Neutrophil (primary cell): ENCODE results near the gene FAF1.

ENCODE experiments used
- H3K27ac ChIP-seq: fragments of 200-600 bp; sonication (generic); 2 replicates; pipeline ENCODE4 v1.5.1; 2016; ENCODE audit warnings: mild to moderate bottlenecking, moderate library complexity
- H3K27me3 ChIP-seq: fragments of 200-600 bp; sonication (generic); 2 replicates; pipeline ENCODE4 v1.6.0; 2016; ENCODE audit warnings: mild to moderate bottlenecking
- H3K36me3 ChIP-seq: fragments of 200-600 bp; sonication (generic); 2 replicates; pipeline ENCODE4 v1.5.1; 2017
- H3K4me1 ChIP-seq, 2 experiments: fragments of 200-600 bp in 1 of 2; sonication (generic) in 1 of 2; 1 replicate in 1 of 2; 2 replicates in 1 of 2; pipeline versions ENCODE4 v1.5.1 to v1.6.1; 2013 to 2016; ENCODE audit warnings: low read depth in 1 of 2, low read length in 1 of 2, mild to moderate bottlenecking in 1 of 2, moderate library complexity in 1 of 2; ENCODE audit not compliant: control insufficient read depth in 1 of 2, insufficient read depth in 1 of 2
- H3K4me3 ChIP-seq, 2 experiments: fragments of 200-600 bp in 1 of 2; sonication (generic) in 1 of 2; 1 replicate in 1 of 2; 2 replicates in 1 of 2; pipeline ENCODE4 v1.5.1; 2013 to 2016; ENCODE audit warnings: low read depth in 1 of 2, low read length in 1 of 2, mild to moderate bottlenecking in 1 of 2, moderate library complexity in 1 of 2
- H3K9me3 ChIP-seq: fragments of 200-600 bp; sonication (generic); 2 replicates; pipeline ENCODE4 v1.5.1; 2016
- TF ChIP-seq, protein P1 (sequence below): fragments of 200-600 bp; sonication (generic); IDR thresholded peaks from 2 replicates; pipeline ENCODE4 v1.5.1; 2016; ENCODE audit warnings: antibody characterized with exemption

The FAF1 gene

DNA sequence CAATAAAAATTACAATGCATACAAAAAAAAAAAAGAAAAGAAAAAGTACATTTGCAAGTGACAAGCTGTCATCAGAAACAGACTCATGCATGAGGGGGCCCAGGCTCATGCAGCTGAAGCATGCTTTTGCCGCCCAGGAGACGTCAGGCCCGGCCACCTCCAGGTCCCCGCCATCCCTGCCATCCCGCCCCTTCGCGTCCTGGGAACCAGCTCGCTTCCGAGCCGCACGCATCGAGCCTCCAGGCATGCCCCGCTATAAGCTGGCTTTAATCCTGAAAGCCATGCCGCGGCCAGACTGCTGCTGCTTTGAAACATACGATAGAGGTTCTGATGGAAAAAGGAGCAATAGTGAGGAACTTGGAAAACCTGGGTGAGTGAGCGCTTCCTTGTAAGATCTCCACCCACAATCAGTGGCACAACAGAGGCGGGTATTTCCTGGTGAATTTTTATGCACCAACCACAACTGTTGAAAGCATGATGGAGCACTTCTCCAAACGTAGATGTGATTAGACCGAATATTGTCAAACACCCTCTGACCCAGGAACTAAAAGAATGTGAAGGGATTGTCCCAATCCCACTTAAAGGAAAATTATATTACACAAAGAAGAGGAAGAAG, 113.7 kb downstream of the FAF1 start:
- TF ChIP-seq, protein P1, sequence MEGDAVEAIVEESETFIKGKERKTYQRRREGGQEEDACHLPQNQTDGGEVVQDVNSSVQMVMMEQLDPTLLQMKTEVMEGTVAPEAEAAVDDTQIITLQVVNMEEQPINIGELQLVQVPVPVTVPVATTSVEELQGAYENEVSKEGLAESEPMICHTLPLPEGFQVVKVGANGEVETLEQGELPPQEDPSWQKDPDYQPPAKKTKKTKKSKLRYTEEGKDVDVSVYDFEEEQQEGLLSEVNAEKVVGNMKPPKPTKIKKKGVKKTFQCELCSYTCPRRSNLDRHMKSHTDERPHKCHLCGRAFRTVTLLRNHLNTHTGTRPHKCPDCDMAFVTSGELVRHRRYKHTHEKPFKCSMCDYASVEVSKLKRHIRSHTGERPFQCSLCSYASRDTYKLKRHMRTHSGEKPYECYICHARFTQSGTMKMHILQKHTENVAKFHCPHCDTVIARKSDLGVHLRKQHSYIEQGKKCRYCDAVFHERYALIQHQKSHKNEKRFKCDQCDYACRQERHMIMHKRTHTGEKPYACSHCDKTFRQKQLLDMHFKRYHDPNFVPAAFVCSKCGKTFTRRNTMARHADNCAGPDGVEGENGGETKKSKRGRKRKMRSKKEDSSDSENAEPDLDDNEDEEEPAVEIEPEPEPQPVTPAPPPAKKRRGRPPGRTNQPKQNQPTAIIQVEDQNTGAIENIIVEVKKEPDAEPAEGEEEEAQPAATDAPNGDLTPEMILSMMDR, result no peak
- no peak overlapping the region for H3K4me3 ChIP-seq
- H3K36me3 ChIP-seq, result no peaks in the 10 kb centered on the region
- no peak overlapping the region for H3K27ac ChIP-seq
- H3K4me1 ChIP-seq, result peaks cover 0 to 6% of the 10 kb centered on the region in 2 experiments
- no peaks in the 10 kb centered on the region for H3K27me3 ChIP-seq
- no peaks in the 10 kb centered on the region for H3K9me3 ChIP-seq

DNA sequence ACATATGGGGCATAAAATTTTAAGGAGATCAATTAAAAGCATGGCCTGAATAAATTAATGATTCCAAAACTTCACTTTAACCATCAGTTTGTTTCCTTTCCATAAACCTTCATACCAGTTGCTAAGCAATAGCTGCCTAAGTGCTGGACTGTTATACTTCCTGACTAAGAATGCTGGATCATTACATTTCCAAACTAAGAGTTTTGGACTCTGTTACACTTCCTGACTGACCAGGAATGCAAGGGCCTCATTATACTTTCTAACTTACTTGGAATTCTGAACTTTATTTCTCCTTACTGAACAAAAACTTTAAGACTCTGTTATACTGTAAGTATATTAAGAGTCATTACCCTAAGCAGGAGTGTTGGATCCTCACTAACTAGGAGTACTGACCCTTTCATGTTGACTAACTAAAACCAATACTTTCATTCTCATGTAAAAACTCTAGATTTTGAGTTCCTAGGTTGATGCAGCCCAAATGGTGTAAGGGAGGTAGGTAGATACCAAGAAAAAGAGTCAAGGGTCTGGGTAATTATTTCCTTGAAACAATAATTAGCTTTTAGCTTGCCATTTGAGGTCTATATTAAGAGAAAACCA, 118.2 kb downstream of the FAF1 start:
- no peaks in the 10 kb centered on the region for H3K27me3 ChIP-seq
- H3K27ac ChIP-seq, result no peak overlapping the region
- H3K36me3 ChIP-seq, result no peaks in the 10 kb centered on the region
- H3K9me3 ChIP-seq, result no peaks in the 10 kb centered on the region
- H3K4me1 ChIP-seq, result peaks cover 0 to 6% of the 10 kb centered on the region in 2 experiments
- no peak overlapping the region for H3K4me3 ChIP-seq
- TF ChIP-seq, protein P1, result no peak

DNA sequence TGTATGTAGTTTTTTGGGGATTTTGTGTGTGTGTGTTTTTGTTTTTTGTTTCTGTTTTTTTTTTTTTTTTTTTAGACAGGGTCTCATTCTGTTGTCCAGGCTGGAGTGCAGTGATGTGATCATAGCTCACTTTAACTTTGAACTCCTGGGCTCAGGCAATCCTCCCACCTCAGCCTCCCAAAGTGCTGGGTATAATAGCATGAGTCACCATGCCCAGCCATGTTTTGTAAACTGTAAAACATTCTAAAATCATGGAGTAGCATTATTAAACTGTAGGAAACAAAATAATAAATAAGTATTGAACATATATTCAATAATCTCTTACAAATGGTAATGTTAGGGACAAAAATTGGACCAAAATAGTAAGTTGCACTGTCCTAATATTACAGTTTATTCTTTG, 124.0 kb downstream of the FAF1 start:
- H3K27me3 ChIP-seq, result no peaks in the 10 kb centered on the region
- TF ChIP-seq, protein P1, result no peak
- H3K4me1 ChIP-seq, result no peaks in the 10 kb centered on the region
- H3K27ac ChIP-seq, result no peak overlapping the region
- H3K9me3 ChIP-seq, result no peaks in the 10 kb centered on the region
- H3K36me3 ChIP-seq, result no peaks in the 10 kb centered on the region
- no peak overlapping the region for H3K4me3 ChIP-seq

DNA sequence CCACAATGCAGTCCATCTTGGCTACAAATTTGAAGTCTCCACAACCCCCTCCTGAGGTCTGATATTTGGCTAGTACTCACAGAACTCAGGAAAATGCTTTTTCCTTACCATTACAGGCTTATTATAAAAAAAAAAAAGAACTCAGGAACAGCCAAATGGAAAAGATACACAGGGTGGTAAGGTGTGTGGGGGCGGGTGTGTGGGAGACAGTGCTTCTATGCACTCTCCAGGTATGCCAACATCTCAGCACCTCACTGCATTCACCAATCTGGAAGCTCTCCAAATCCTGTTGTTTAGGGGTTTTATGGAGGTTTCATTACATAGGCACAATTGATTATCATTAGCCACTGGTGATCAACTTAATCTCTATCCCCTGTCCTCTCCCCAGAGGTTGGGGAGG, 126.9 kb downstream of the FAF1 start:
- Histone ChIP-seq H3K27me3 (no peaks in the 10 kb centered on the region), H3K27ac (no peak overlapping the region), H3K36me3 (no peaks in the 10 kb centered on the region), H3K4me3 (no peak overlapping the region), H3K4me1 (no peaks in the 10 kb centered on the region), H3K9me3 (no peaks in the 10 kb centered on the region)
- TF ChIP-seq, protein P1, result no peak

DNA sequence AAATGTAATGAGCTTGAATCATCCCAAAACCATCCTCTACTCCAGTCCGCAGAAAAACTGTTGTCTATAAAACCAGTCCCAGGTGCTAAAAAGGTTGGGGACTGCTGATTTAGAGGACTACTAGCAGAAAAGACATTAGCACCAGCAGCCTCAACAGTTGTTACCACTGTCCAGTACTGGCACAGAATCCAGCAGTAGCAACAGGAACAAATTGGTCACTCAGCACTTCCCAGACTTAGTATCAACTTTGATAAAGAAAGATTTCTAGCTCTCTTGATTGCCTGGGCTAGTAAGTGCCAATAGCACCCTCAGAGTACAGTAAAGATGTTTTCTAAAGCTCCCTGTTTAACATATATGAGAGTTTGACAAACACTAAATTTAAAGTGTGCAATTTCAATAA, 127.9 kb downstream of the FAF1 start:
- Histone ChIP-seq H3K4me3 (no peak overlapping the region), H3K27ac (no peak overlapping the region), H3K9me3 (no peaks in the 10 kb centered on the region), H3K27me3 (no peaks in the 10 kb centered on the region), H3K36me3 (no peaks in the 10 kb centered on the region), H3K4me1 (no peaks in the 10 kb centered on the region)
- TF ChIP-seq, protein P1, result no peak
